Measurements from ENCODE around the gene RPLP2. TPM values are rescaled to one million over a fixed set of nuclear protein-coding genes. Genes with fewer than 3 reads are reported as not detected.

RPLP2 gene
- total RNA-seq, 3 donors from 2014 or later = 583 to 1,665 (median 1,093) TPM

- Histone ChIP-seq H3K9me3 (no peaks in the 10 kb centered on the region), H3K27ac (no peak overlapping the region), H3K27me3 (no peaks in the 10 kb centered on the region), H3K4me3 (no peak overlapping the region), H3K36me3 (no peaks in the 10 kb centered on the region), H3K4me1 (peaks cover 20 to 26% of the 10 kb centered on the region in 2 donors)
- intact Hi-C loops (cut with DNase I; ENCODE audit: low total_unique reads) = loop anchor here (5.0 kb wide), 1 partner anchor 64 kb away; the partner anchor contains the start of gene CHID1
- DNase-seq (ENCODE audit: low spot score in 2 of 2) = no peak
- TF ChIP-seq POLR2AphosphoS5 (IDR thresholded peaks at IDR 0.05) (no peak), POLR2A (IDR thresholded peaks at IDR 0.05) (no peak)
- TF ChIP-seq, protein P1, sequence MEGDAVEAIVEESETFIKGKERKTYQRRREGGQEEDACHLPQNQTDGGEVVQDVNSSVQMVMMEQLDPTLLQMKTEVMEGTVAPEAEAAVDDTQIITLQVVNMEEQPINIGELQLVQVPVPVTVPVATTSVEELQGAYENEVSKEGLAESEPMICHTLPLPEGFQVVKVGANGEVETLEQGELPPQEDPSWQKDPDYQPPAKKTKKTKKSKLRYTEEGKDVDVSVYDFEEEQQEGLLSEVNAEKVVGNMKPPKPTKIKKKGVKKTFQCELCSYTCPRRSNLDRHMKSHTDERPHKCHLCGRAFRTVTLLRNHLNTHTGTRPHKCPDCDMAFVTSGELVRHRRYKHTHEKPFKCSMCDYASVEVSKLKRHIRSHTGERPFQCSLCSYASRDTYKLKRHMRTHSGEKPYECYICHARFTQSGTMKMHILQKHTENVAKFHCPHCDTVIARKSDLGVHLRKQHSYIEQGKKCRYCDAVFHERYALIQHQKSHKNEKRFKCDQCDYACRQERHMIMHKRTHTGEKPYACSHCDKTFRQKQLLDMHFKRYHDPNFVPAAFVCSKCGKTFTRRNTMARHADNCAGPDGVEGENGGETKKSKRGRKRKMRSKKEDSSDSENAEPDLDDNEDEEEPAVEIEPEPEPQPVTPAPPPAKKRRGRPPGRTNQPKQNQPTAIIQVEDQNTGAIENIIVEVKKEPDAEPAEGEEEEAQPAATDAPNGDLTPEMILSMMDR (IDR thresholded peaks at IDR 0.05) = no peak
Measured at GRCh38 chr11:847876-848275, 38.1 kb downstream of the RPLP2 start.

DNA sequence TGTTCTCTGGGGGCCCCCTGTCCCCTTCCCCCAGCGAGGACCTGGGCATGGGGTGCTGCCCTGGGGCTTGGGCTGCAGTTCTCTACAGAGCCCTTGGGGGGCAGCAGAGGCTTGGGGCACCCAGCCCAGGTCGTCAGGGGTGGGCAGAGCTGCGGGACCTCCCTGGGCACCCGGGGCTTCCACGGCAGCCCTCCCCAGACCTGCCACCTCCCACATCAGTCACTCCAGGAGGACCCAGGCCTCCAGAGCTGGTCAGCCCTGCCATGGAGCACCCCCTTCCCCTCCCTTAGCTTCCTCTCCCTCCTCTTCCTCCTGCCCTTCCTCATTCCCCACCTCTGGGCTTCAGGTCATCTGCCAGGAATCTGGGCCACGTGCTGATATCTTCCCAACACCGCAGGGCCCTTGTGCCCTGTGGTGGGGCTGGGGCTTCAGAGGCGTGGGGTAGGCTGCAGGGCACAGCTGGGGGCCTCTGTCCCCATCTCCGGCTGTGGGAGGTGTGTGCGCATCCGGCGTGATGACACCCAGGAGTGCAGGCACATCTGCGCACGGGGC is 38.7 kb downstream of the RPLP2 start:
- no peaks in the 10 kb centered on the region for H3K27me3 ChIP-seq
- H3K4me3 ChIP-seq = peak overlapping the region in 2 of 3 donors; percentile 57 to 78
- no peaks in the 10 kb centered on the region for H3K9me3 ChIP-seq
- no peak overlapping the region for H3K27ac ChIP-seq
- intact Hi-C loops (cut with DNase I; ENCODE audit: low total_unique reads) = loop anchor here (5.0 kb wide), 1 partner anchor 64 kb away; the partner anchor contains the start of gene CHID1
- H3K4me1 ChIP-seq = peaks cover 19 to 26% of the 10 kb centered on the region in 2 donors
- H3K36me3 ChIP-seq = no peaks in the 10 kb centered on the region
- TF ChIP-seq, protein P1 (IDR thresholded peaks at IDR 0.05) = peak; percentile 25 to 81 (median 75)
- TF ChIP-seq POLR2AphosphoS5 (IDR thresholded peaks at IDR 0.05) = no peak
- TF ChIP-seq POLR2A (IDR thresholded peaks at IDR 0.05) = no peak
- DNase-seq (ENCODE audit: low spot score in 2 of 2) = no peak

DNA sequence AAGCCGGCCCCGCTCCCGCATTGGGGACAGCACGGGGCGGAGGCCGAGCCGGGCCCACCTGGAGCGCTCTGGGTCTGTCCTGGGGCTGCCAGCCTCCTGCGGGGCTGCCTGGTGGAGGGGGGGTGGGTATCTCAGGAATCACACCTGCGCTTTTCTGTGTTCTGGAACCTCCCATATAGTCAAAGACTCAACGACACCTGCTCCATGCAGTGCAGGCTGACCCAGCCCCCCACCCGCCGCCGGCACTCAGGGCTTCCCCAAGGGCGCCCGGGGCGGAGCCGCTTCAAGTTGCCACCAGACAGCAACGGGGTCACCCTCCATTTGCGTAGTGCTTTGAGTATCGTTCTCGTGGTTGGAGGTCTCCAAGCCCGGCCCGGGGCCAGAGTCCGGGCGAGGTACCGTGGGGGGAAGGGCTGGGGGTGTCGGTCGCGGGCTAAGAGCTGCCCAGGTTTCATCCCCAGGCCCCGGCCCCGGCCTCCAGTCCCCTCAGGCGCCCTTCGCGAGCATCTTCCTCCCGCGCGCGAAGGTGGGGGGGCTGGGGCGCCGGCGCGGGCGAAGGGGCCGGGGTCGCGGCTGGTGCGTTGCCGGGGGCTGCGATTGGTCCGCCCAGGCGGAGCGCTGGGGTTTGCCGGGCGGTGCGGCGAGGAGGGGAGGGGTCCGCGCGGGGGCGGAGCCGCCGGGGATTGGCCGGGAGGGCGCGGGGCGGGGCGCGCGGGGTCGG is 39.5 kb downstream of the RPLP2 start:
- no peak for DNase-seq (ENCODE audit: low spot score in 2 of 2)
- peak overlapping the region; percentile 30 to 78 (median 57) for H3K4me3 ChIP-seq
- TF ChIP-seq POLR2AphosphoS5 (IDR thresholded peaks at IDR 0.05) (no peak), POLR2A (IDR thresholded peaks at IDR 0.05) (no peak)
- TF ChIP-seq, protein P1 (IDR thresholded peaks at IDR 0.05) = no peak
- H3K27ac ChIP-seq = peak overlapping the region in 1 of 2 donors; percentile 32
- H3K27me3 ChIP-seq = no peaks in the 10 kb centered on the region
- intact Hi-C loops (cut with DNase I; ENCODE audit: low total_unique reads) = loop anchor here (5.0 kb wide), 1 partner anchor 63 kb away; the partner anchor contains the start of gene CHID1
- no peaks in the 10 kb centered on the region for H3K9me3 ChIP-seq
- H3K36me3 ChIP-seq = no peaks in the 10 kb centered on the region
- H3K4me1 ChIP-seq = peaks cover 13 to 26% of the 10 kb centered on the region in 2 donors

DNA sequence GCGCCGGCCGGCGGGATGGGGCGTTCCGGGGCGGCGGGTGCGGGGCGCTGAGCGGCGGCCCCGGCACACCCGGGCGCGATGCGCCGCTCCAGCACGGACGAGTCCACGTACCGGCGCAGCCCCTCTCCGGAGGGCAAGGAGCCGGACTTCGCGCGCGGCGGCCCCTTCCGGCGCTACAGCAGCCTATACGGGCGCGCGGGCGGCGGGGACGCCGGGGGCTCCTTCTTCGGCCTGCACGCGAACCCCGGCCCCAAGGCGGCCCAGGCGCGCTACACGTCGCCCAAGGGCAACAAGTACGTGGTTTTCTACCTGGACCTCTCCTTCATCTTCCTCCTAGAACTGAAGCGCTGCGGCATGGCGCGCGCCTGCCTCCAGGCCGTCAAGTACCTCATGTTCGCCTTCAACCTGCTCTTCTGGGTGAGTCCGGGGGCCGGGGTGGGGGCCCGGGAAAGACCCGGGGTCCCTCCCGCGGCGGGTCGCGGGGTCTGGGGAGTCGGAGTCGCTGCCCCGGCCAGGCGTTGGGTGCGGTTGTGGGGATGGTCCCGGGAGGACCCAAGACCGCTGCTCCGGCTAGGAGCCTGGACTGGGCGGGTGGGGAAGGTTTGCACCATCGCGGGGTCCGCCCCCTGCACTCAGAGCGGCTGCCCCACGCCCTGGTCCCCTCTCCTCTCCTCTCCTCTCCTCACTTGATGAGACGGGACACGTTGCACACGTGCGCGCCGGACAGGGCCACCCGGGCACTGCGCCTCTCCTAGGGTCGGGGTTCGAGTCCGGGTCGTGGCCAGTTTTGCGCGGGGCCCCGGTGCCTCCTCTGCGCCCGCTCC is 40.4 kb downstream of the RPLP2 start:
- H3K9me3 ChIP-seq = no peaks in the 10 kb centered on the region
- TF ChIP-seq POLR2AphosphoS5 (IDR thresholded peaks at IDR 0.05) (no peak), POLR2A (IDR thresholded peaks at IDR 0.05) (no peak)
- TF ChIP-seq, protein P1 (IDR thresholded peaks at IDR 0.05) = no peak
- peak overlapping the region in 1 of 2 donors; percentile 32 for H3K27ac ChIP-seq
- DNase-seq (ENCODE audit: low spot score in 2 of 2) = no peak
- H3K4me3 ChIP-seq = peak overlapping the region; percentile 10 to 78 (median 57)
- H3K36me3 ChIP-seq = no peaks in the 10 kb centered on the region
- no peaks in the 10 kb centered on the region for H3K27me3 ChIP-seq
- intact Hi-C loops (cut with DNase I; ENCODE audit: low total_unique reads) = loop anchor here (5.0 to 10.0 kb wide), 2 partner anchors 62 to 205 kb away; partner anchors contain the start of gene CHID1
- peaks cover 13 to 20% of the 10 kb centered on the region in 2 donors for H3K4me1 ChIP-seq
